Measurements from ENCODE around the gene COL11A1.

GRCh38 chr1:103129796-103130195 lies 21.5 kb upstream of the COL11A1 start:
- TF ChIP-seq POLR2A (IDR thresholded peaks at IDR 0.05; ENCODE audit: low read length) = no peak
- TF ChIP-seq, protein P1, sequence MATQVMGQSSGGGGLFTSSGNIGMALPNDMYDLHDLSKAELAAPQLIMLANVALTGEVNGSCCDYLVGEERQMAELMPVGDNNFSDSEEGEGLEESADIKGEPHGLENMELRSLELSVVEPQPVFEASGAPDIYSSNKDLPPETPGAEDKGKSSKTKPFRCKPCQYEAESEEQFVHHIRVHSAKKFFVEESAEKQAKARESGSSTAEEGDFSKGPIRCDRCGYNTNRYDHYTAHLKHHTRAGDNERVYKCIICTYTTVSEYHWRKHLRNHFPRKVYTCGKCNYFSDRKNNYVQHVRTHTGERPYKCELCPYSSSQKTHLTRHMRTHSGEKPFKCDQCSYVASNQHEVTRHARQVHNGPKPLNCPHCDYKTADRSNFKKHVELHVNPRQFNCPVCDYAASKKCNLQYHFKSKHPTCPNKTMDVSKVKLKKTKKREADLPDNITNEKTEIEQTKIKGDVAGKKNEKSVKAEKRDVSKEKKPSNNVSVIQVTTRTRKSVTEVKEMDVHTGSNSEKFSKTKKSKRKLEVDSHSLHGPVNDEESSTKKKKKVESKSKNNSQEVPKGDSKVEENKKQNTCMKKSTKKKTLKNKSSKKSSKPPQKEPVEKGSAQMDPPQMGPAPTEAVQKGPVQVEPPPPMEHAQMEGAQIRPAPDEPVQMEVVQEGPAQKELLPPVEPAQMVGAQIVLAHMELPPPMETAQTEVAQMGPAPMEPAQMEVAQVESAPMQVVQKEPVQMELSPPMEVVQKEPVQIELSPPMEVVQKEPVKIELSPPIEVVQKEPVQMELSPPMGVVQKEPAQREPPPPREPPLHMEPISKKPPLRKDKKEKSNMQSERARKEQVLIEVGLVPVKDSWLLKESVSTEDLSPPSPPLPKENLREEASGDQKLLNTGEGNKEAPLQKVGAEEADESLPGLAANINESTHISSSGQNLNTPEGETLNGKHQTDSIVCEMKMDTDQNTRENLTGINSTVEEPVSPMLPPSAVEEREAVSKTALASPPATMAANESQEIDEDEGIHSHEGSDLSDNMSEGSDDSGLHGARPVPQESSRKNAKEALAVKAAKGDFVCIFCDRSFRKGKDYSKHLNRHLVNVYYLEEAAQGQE (IDR thresholded peaks at IDR 0.05) = no peak
